Islet precursor cell (in vitro differentiated cells): ENCODE measurements around the gene CDC23.
"Not testable (repeated sequence)": the region's sequence is repeated elsewhere in the genome, so short reads cannot be mapped to it uniquely, and the experiment has no call there.

Experiments
- DNase-seq: peaks from one replicate; pipeline ENCODE4 v3.0.0-alpha.2; 2018

Gene CDC23, protein sequence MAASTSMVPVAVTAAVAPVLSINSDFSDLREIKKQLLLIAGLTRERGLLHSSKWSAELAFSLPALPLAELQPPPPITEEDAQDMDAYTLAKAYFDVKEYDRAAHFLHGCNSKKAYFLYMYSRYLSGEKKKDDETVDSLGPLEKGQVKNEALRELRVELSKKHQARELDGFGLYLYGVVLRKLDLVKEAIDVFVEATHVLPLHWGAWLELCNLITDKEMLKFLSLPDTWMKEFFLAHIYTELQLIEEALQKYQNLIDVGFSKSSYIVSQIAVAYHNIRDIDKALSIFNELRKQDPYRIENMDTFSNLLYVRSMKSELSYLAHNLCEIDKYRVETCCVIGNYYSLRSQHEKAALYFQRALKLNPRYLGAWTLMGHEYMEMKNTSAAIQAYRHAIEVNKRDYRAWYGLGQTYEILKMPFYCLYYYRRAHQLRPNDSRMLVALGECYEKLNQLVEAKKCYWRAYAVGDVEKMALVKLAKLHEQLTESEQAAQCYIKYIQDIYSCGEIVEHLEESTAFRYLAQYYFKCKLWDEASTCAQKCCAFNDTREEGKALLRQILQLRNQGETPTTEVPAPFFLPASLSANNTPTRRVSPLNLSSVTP

DNA sequence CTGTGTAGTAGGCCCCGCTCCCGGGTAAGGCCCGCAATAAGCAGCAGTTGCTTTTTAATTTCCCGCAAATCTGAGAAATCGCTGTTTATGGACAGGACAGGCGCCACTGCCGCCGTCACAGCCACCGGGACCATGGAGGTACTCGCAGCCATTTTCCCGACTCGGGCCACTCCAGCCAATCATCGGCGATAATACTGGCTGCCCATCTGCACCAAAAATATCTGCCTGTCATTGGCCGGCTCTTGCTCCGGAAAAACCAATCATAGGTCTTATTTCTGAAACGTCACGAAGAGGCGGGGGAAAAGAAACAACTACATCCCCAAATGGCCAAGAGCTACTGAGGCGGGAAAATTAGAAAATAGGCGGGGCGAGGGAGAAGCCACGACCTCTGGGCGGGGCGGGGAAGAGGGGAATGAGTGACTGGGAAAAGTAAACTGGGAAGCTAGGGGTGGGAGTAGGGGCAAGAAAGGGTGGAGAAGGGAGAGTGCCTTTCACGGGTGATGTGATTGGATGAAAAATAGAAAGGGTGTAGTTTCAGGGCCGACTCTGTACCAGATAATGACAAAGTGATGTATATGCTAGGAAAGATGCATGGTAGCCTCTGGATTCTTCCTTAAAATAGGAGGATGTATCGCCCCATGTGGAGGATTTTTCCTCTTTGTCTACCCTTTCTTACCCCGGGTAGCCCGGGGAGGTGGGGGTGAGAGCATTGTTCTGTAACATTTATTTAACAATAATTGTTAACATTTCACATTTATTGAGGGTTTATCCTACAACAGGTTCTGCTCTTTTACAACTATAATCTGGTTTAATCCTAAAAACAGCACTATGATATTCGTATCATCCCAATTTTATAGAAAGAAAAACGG, at the start of gene CDC23:
Gene CDC23 (minus strand): TSS at position 163 of the 869 bp plus-strand sequence. CDS start 11 bp downstream, at position 152.
- peak; percentile 99 for DNase-seq

DNA sequence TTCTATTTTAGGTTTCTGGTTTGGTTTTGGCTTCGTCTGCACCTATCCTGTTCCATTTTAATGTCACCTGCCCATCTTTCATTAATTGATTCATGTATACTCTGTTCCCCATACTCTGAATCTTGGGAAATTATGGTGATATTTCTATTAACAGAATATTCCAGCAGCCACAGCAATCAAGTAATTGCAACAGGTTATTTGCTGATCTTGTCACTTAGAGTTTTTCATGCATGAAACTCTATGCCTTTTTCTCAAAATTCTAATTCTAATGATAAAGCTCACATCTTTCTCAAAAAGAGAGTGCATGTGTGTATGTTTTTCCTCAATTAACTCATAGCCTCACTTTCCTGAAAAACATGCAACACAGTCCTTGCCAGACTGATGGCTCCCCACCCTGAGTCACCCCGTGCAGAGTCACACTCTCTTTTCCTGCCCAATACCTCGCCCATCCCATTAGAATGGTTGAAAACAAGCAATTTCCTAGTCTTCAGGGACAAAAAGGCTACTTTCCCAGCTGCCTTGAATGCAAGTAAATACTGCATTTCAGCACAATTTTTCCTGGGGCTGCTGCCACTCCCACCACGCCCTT, 45.7 kb upstream of the CDC23 start:
- DNase-seq, result no peak

DNA sequence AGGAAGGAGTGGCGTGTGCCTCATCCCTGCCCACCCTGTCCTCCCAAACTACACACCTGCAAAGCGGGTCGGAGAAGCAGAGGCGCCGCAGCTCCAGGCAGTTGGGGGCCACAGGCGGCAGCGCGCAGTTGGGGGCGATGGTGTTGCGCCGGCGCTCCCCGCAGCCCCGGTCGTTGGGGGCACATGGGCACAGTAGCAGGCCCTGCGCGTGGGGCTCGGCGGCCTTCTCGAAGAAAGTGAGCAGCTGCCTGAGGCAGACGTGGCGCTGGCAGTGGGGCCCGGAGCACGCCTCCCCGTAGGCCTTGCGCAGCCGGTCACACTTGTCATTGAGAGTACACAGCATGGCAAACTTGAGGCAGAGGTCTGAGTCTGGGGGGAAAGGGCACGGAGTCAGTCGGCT, 44.5 kb upstream of the CDC23 start:
- DNase-seq, result no peak

DNA sequence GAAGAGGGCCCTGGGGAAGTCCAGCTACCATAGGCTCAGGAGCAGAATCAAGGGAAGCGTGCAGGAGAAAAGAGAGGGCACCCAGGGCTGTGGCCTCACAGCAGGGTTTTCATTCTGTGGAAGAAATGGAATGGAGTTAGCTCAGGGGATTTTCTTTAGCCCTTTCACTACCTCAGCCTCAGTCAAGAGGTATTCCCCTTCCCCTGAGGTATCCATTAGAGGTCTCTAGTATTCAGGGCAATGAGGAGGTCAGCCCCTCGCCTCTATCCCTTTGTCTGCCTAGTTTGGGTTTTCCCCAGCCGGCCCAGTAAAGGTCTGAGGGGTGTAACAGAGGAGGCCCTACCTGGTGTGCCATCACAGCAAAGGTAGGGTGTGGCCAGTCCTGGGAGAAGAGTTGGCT, 39.8 kb upstream of the CDC23 start:
- DNase-seq, result no peak

DNA sequence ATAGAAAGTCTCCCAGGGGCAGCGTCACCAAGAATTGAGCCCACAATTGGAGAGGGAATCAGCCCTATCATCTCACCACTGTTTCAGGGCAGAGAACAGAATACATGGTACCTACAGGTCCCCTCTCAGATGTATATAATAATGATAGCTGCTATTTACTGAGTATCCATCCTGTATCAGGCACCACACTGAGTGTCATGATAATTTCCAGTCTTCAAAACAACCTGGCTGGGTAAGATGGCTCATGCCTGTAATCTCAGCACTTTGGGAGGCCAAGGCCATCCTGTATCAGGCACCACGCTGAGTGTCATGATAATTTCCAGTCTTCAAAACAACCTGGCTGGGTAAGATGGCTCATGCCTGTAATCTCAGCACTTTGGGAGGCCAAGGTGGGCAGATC, 34.7 kb upstream of the CDC23 start:
- DNase-seq, result not testable (repeated sequence)

DNA sequence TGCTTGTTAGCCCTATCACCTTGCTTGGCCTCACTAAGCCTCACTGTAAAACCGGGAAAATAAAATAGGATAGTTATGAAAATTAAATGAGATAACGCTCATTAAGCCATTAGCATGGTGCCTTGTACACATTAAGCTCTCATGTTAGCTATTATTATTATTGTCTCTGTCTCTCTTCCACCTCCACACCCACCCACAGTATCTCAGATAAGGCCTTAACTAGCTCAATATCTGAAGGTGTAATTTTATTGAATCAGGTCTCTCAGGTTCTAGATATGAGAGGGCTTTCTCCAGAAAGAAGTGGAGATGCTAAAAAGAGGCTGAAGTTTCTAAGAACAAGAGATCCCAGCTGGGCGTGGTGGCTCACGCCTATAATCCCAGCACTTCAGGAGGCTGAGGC, 33.7 kb upstream of the CDC23 start:
- DNase-seq, result no peak

DNA sequence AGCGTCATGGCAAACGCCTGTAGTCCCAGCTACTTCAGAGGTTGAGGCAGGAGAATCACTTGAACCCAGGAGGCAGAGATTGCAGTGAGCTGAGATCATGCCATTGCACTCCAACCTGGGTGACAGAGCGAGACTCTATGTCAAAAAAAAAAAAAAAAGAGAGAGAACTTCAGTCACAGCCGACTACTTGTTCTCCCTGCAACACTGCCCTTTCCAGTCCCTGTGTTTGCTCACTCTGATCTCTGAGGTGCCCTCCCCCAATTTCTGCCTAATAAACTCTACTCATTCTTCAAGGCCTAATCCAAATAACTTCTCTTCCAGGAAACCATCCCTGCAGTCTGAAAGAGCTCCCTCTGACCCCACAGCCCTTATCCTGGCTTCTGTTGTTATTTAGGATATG, 33.2 kb upstream of the CDC23 start:
- no peak for DNase-seq

DNA sequence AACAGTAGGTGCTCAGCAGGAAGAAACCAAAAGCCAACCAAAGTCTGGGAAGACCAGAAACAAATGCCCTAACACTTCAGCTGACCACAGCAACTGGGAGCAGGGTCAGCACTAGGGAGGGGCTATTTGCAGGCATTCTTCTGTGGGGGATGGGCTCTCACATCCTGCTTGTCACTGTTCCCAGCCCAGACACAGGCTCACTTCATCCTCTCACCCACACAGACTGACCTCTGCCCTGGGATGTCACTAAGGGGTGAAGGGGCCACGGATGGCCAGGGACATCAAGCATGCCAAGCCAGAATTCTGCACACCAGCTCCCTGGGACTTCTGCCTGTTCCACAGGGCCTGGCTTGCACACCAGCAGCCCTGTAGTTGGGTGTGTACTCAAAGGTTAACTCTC, 32.6 kb upstream of the CDC23 start:
- peak; percentile 91 for DNase-seq

DNA sequence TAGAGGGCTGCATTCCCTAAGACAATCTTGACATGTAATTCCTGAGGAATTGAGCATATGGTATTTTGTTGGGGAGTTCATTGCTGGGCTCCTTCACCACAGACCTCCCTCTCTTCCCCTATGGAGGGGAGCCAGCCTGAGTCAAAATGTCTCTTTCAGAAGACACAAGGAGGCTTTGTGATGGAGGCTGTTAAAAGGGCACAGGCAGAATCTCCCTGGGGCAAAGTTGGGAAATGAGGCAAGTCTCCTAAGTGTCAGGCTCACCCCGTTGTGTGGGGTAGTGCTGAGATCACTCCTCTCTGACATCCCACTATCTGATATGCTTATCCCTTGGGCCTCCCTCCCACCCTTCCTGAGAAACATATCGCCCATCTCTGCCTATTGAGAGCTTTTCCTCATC, 30.7 kb upstream of the CDC23 start:
- DNase-seq, result peak; percentile 79

DNA sequence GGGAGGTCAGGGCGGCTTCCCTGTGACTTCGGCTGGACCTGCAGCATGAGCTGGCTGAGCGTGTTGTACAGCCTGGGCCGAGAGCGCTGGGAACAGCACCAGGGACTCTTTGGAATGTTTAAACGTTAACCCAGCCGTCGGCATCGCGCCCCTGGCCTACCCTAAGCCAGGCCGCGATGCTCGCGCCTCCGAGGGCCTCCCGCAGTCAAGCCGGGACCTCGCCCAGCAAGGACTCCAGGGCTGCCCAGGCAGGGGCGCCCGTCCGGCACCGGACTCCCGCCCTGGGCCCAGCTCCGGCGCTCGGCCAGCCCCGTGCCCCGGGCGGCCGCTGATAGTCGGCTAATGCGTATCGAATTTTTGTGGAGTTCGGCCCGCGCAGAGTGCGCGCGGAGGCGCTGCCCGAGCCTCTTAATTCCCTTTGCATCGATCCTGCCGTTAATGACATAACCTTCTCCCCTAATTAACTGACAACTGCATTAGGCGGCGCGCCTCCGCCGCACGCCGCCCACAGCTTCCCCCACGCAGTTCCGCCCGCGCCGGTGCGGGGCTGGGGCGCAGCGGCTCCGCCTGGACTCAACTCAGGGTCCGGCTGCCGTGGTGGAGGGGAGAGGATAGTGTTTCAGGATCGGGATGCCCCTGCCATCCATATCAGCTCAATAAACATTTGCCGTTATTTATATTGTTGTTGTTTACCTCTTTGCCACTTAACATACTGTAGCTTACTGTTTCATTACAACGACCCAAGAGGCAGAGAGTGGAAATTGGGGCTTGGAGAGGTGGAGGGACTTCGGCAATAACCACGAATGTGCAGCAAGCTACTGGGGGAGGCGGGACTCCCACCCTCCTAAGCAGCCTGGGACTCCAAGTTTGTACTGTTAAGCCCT, 28.8 kb upstream of the CDC23 start:
- peak; percentile 75 for DNase-seq

DNA sequence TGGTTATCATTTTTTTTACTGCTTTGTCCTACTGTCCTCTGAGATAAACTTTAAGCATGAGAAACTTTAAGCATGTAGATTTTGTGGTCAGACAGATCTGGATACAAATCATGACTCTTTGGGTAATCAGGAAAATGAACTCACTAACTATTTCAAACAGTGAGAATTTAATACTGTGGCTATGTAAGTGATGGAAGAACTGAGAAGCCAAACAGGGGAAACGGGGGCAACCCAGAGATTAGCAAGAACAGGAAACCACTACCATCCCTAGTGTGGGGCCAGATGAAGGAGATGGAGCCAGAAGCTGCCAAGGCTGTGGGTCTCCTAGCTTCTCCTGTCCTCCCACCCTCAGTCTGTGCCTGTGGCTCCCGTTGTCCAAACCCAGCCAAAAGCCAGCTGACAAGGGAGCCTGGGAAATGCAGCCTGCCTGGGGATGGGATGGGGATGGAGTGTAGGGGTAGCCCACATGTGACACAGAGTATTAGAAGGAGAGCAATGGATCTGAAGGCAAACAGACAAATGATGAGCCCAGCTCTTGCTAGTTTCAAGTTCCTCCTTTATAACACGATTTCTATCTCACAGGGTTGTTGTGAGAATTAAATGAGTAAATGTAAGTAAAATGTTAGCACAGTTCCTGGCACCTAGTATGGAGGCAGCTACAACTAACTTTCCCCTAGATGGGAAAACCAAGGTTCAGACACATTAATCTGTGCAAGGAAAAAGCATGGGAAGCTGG, 27.7 kb upstream of the CDC23 start:
- DNase-seq, result no peak

DNA sequence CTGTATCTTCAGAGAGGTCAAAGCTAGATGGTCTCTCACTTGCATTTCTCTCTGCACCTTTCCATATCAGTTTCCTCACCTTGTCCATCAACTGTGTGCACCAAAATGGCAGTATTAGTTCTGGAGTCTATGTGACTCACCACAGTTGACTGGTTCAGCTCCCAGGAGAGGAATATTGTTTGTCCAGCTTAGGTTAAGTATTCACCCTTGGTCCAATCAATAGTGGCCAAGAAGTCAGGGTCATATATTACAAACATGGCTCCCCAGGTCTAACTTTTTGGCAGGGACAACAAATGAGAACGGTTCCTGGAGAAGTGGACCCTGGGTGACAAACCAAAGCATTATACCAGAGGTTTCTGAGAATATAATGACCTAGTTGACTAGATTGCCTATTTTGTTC, 24.9 kb upstream of the CDC23 start:
- no peak for DNase-seq

DNA sequence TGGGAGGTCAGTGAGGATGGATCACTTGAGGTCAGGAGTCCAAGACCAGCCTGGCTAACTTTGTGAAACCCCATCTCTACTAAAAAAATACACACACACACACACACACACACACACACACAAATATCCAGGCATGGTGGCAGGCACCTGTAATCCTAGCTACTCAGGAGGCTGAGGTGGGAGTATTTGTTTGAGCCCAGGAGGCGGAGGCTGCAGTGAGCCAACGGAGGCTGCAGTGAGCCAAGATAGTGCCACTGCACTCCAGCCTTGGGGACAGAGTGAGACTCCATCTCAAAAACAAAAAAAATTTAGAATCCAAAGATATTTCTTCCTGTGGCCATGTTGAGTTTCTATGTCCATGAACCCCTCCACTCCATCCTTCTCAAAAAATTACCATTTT, 21.5 kb upstream of the CDC23 start:
- no peak for DNase-seq

DNA sequence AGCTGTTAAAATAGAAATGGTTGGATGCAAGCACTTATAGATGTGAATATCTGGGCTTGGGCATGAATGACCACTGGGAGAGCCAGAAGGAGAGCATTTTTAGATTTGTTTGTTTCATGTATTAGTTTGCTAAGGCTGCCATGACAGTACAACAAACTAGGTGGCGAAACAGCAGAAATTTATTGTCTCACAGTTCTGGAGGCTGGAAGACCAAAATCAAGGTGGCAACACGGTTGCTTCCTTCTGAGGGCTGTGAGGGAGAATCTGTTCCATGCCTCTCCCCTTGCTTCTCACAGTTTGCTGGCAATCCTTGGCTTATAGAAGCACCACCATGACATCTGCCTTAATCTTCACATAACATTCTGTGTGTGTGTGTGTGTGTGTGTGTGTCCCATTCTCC, 20.2 kb upstream of the CDC23 start:
- DNase-seq, result no peak

DNA sequence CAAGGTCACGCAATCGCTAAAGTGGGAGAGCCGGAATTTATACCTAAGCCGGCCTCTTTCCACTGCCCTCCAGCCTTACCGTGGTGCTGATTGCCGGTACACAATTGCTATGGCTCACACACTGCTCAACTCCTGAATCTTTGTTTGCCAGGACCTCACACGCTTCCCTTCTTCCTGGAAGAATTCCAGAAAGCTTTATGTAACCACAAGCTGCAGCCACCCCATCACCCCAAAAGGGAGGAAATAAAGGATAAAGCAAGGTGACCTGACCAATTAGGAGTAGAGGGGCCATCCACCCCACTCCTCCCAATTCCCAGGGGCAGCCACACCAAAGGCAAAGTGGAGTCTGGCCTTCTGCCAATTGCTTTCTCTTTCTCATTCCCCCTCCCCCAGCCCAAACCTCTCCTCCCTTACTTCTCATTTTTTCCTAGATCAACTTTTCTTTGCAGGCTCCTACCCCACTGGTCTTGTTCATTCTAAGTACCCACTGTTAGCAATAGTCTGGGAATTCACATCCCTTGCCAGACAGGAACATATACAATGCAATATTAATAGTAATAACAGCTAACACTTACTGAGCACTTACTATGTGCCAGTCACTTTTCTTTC, 18.0 kb upstream of the CDC23 start:
- no peak for DNase-seq

DNA sequence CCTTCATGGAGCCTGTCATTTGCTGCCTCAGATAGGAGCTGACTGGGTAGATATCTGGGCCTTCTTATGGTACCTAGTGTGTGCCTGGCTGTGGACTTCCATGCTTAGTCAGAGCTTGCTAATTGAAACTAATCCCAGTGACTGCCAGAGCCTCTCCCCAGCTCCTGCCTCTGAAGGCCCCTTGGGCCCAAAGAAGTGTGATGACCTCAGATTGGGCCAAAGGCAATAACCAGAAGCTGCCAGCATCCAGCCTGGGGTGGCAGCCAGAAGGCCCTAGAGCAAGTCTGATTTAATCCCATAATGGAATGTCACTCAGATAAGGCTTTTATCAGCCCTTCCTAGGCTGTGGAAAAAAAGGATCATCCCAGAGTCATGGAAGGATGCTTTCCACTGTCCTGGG, 17.1 kb upstream of the CDC23 start:
- peak; percentile 92 for DNase-seq

DNA sequence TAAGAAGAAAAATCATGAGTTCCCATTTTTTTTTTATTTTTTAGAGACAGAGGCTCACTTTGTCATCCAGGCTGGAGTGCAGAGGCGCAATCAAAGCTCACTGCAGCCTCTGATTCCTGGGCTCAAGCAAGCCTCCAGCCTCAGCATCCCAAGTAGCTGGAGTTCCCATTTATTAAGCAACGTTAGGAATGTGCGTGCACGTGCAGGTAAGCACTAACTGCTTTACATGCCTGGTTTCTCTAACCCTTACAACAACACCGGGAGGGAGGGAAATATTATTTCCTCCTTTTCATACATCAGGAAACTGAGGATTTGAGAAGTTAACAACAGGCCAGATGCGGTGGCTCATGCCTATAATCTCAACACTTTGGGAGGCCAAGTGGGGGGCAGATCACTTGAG, 16.3 kb upstream of the CDC23 start:
- DNase-seq, result no peak

DNA sequence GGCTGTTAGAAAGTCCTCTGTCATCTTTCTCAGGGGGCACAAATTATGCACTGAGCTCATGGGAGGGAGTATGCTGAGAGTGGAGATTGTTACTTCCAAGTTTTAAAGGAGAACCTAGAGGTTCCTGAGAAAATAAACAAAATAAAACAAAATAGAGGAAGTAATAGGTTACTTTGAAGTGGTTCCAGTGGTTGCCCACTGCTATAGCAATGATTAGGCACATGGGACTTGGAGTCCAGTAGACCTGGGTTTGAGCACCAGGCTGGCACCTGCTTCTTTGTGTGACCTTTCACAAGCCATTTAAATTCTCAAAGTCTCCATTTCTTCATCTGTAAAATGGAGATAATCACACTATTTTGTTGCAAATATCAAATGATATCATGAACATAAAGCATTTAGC, 13.8 kb upstream of the CDC23 start:
- DNase-seq, result no peak

DNA sequence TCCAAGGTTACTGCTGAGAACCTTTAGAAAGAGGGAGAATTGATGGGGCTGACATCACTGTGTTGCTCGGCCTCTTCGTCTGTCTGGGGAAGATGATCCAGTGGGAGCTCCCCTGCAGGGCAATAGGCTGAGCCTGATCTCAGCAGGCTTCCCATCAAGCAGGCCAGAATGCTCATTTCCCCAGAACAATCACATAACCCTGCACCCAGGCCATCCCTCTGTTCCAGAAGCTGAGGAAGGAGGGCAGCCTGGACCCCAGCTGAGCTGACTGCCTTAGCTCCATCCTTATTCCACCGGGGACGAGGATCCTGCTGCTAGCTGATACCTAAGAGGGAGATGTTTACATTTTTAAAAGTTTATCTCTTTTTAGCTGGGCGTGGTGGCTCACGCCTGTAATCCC, 11.6 kb upstream of the CDC23 start:
- DNase-seq, result no peak

DNA sequence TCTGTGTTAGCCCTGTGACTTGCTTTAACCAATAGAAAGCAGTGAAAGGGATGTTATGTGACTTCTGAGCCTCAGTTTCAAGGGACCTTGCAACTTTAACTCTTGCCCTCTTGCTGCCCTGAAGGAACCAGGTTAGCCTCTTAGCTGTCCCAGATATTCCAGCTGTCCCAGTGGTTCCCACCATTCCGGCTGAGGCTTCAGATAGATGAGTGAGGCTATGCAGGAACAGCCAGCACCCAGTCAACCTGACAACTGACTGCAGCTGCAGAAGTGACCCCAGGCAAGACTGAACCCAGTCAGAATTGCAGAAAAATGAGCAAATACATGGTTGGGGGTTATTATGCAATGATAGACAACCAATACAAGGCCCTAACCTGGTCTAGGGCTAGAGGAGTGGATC, 10.4 kb upstream of the CDC23 start:
- no peak for DNase-seq

DNA sequence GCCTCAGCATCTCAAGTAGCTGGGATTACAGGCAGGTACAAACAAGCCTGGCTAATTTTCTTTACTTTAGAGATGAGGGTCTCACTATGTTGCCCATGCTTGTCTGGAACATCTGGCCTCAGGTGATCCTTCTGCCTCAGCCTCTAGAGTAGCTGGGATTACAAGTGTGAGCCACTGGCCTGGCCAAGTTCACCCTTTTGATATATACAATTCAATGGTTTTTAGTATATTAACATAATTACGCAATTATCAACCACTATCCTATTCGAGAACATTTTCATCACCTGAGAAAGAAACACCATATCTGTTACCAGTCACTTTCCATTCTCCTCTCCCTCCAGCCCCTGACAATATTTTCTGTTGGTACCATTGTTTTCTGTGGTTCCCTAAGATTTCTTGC, 3.7 kb upstream of the CDC23 start:
- no peak for DNase-seq
